ENCODE data around the gene EPYC.

EPYC gene

GRCh38 chr12:90917431-90917830, 87.3 kb downstream of the EPYC start:
- DNase-seq = no peak
- intact Hi-C loops (cut with DNase I) = no loop called here

GRCh38 chr12:90916516-90916915, 88.3 kb downstream of the EPYC start:
- intact Hi-C loops (cut with DNase I) = no loop called here
- no peak for DNase-seq

- intact Hi-C loops (cut with DNase I) = no loop called here
- no peak for DNase-seq
Observed at GRCh38 chr12:90915353-90915752, 89.4 kb downstream of the EPYC start.
